WTC11 (cell line): ENCODE results near the gene CACNA1C.

Experiments
- CREM ChIP-seq: sonication (generic); formaldehyde crosslinking; IDR thresholded peaks from 2 replicates; pipeline ENCODE4 v1.8.1; 2022; ENCODE audit warnings: mild to moderate bottlenecking, missing genetic modification reagents, moderate library complexity
- CTCF ChIP-seq: fragments of 200-600 bp; IDR thresholded peaks from 2 replicates; pipeline ENCODE4 v1.8.0; 2022; ENCODE audit warnings: antibody characterized with exemption
- NR1H2 ChIP-seq: sonication (generic); formaldehyde crosslinking; IDR thresholded peaks from 2 replicates; pipeline ENCODE4 v1.9.0; 2021; ENCODE audit warnings: mild to moderate bottlenecking, moderate library complexity, missing genetic modification reagents
- PRDM15 ChIP-seq: sonication (generic); formaldehyde crosslinking; IDR thresholded peaks from 2 replicates; pipeline ENCODE4 v1.8.0; 2022; ENCODE audit warnings: missing genetic modification reagents
- SP1 ChIP-seq: sonication (generic); formaldehyde crosslinking; conservative IDR thresholded peaks from 2 replicates; pipeline ENCODE4 v1.8.1; 2022; ENCODE audit warnings: missing genetic modification reagents
- ZNF317 ChIP-seq: sonication (generic); formaldehyde crosslinking; IDR thresholded peaks from 2 replicates; pipeline ENCODE4 v1.8.1; 2023; ENCODE audit warnings: low read depth, mild to moderate bottlenecking, moderate library complexity, missing genetic modification reagents, borderline replicate concordance
- ZNF396 ChIP-seq: fragments of 250-450 bp; sonication (Bioruptor Pico); IDR thresholded peaks from 2 replicates; pipeline ENCODE4 v1.8.0; 2021; ENCODE audit warnings: mild to moderate bottlenecking, moderate library complexity, borderline replicate concordance

GRCh38 chr12:2617365-2617764 lies 564.6 kb downstream of the CACNA1C start:
- no peak for TF ChIP-seq CTCF
- TF ChIP-seq CREM: no peak
- no peak for TF ChIP-seq ZNF317 (CRISPR knock-in tag)
- TF ChIP-seq SP1 (CRISPR knock-in tag): no peak
- TF ChIP-seq ZNF396: no peak
- TF ChIP-seq PRDM15 (CRISPR knock-in tag): no peak
- TF ChIP-seq NR1H2 (CRISPR knock-in tag): no peak
